Stimulated activated naive B cell treated with anti-CD40 and anti-IgM and Interleukin-4, amounts not matched to agents 10 μg/mL and 1 μg/mL and 100 μg/mL, for 72 hours (primary cell): ENCODE data around the gene ANKRD33B.
A peak's percentile ranks its signal among the peaks of the same experiment; 100 is the strongest.

Source experiments
- ATAC-seq, 2 donors: fragments of 150-1000 bp; cut with Tn5 transposase; replicated peaks; 2 replicates each; pipeline ENCODE4 v1.10.0; 2021; ENCODE audit warnings: moderate library complexity in 1 of 2
- DNase-seq: peaks from one replicate; pipeline ENCODE4 v3.0.0; 2021
- H3K27ac Mint-ChIP-seq: one replicate; pipeline ENCODE4 v1.8.0; 2022; ENCODE audit warnings: mild to moderate bottlenecking, mixed read lengths
- H3K27me3 Mint-ChIP-seq, 2 donors: one replicate each; pipeline ENCODE4 v1.8.0; 2022; ENCODE audit warnings: mixed read lengths in 2 of 2
- H3K36me3 Mint-ChIP-seq, 2 donors: one replicate each; pipeline ENCODE4 v1.8.0; 2022; ENCODE audit warnings: mixed read lengths in 2 of 2, mild to moderate bottlenecking in 1 of 2
- H3K4me1 Mint-ChIP-seq, 2 donors: one replicate each; pipeline ENCODE4 v1.8.0; 2022; ENCODE audit warnings: mixed read lengths in 2 of 2, mild to moderate bottlenecking in 1 of 2
- H3K4me3 Mint-ChIP-seq, 2 donors: one replicate each; pipeline ENCODE4 v1.8.0; 2022; ENCODE audit warnings: mild to moderate bottlenecking in 2 of 2, mixed read lengths in 2 of 2, moderate library complexity in 1 of 2
- H3K9me3 Mint-ChIP-seq, 2 donors: one replicate each; pipeline ENCODE4 v1.8.0; 2022; ENCODE audit warnings: mixed read lengths in 2 of 2, mild to moderate bottlenecking in 1 of 2

ANKRD33B gene

DNA sequence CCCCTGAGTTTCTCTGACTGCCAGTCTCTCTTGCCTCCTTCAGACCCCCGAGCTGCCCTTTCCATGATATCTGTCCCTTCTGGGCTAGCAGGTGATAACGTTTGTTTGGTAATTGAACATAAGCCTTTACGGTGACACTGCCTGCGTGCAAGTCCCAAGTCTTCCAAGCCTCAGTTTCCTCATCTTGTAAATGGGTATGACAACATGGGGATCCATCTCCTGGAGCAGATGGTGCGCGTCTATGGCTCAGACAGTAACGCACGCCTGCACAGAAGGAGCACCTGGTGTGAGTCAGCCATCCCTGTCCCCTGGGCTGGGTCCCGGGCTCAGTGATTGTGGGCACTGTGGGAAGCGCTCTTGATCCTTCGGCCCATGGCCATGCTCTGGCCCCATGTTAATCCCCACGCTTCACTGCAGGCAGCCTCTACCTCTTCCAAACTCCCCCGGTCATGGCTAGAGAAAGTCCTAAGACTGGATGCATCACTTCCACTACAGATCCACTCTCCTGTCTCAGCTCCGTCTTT, 111.4 kb downstream of the ANKRD33B start:
- no peaks in the 10 kb centered on the region for H3K4me1 Mint-ChIP-seq
- no peak for ATAC-seq
- peaks cover 2 to 7% of the 10 kb centered on the region in 2 donors for H3K9me3 Mint-ChIP-seq
- no peak overlapping the region for H3K4me3 Mint-ChIP-seq
- no peaks in the 10 kb centered on the region for H3K27me3 Mint-ChIP-seq
- peaks cover 16 to 36% of the 10 kb centered on the region in 2 donors for H3K36me3 Mint-ChIP-seq
- DNase-seq, result no peak
- H3K27ac Mint-ChIP-seq, result no peak overlapping the region

GRCh38 chr5:10676224-10676623, 112.4 kb downstream of the ANKRD33B start:
- Mint-ChIP-seq H3K4me1 (no peaks in the 10 kb centered on the region), H3K4me3 (no peak overlapping the region), H3K9me3 (peaks cover 2 to 7% of the 10 kb centered on the region in 2 donors), H3K27me3 (no peaks in the 10 kb centered on the region), H3K27ac (peak overlapping the region; percentile 44), H3K36me3 (peaks cover 25 to 45% of the 10 kb centered on the region in 2 donors)
- no peak for ATAC-seq
- no peak for DNase-seq

DNA sequence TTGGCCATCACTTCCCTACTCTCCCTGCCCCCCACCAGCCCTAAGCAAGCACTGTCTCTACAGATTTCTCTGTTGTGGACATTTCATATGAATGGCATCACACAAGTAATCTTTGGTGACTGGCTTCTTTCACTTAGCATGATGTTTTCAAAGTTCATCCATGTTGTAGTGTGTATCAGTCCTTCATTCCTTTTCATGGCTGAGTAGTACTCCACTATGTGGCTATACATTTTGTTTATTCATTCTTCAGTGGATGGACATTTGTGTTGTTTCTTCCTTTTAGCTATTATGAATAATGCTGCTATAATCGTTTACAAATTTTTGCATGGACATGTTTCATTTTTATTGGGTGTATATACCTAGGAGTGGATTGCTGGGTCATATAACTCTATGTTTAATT, 113.1 kb downstream of the ANKRD33B start:
- no peak for DNase-seq
- H3K27ac Mint-ChIP-seq, result no peak overlapping the region
- peaks cover 27 to 49% of the 10 kb centered on the region in 2 donors for H3K36me3 Mint-ChIP-seq

GRCh38 chr5:10677533-10677932, 113.7 kb downstream of the ANKRD33B start:
- no peak overlapping the region for H3K4me3 Mint-ChIP-seq
- H3K4me1 Mint-ChIP-seq, result no peaks in the 10 kb centered on the region
- no peak for ATAC-seq
- DNase-seq, result no peak
- peaks cover 2 to 7% of the 10 kb centered on the region in 2 donors for H3K9me3 Mint-ChIP-seq
- peaks cover 33 to 55% of the 10 kb centered on the region in 2 donors for H3K36me3 Mint-ChIP-seq
- H3K27ac Mint-ChIP-seq, result peak overlapping the region; percentile 11
- no peaks in the 10 kb centered on the region for H3K27me3 Mint-ChIP-seq

More for the DNA sequence above, 113.1 kb downstream of the ANKRD33B start:
- H3K4me1 Mint-ChIP-seq, result no peaks in the 10 kb centered on the region
- no peak overlapping the region for H3K4me3 Mint-ChIP-seq
- no peak for ATAC-seq
- H3K9me3 Mint-ChIP-seq, result peaks cover 2 to 7% of the 10 kb centered on the region in 2 donors
- no peaks in the 10 kb centered on the region for H3K27me3 Mint-ChIP-seq

DNA sequence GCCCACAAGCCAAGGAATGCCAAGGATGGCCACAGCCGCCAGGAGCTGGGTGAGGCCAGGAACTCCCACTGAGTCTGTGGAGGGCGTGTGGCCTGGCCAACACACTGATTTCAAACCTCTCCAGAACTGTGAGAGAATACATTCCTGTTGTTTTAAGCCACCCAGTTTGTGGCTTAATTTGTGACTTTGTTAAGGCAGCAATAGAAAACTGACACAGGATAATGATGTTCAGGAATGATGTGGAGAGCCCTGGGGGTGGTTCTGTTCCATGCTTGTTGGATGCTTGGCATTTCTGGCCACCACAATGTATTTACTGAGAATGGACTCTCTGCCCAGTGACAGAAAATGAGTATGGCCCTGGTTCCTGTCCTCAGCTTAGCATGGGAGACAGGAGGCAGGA, 114.4 kb downstream of the ANKRD33B start:
- ATAC-seq (no peak), DNase-seq (no peak)
- peaks cover 2 to 7% of the 10 kb centered on the region in 2 donors for H3K9me3 Mint-ChIP-seq
- H3K27me3 Mint-ChIP-seq, result no peaks in the 10 kb centered on the region
- H3K27ac Mint-ChIP-seq, result no peak overlapping the region
- peaks cover 38 to 62% of the 10 kb centered on the region in 2 donors for H3K36me3 Mint-ChIP-seq
- no peaks in the 10 kb centered on the region for H3K4me1 Mint-ChIP-seq
- H3K4me3 Mint-ChIP-seq, result no peak overlapping the region

DNA sequence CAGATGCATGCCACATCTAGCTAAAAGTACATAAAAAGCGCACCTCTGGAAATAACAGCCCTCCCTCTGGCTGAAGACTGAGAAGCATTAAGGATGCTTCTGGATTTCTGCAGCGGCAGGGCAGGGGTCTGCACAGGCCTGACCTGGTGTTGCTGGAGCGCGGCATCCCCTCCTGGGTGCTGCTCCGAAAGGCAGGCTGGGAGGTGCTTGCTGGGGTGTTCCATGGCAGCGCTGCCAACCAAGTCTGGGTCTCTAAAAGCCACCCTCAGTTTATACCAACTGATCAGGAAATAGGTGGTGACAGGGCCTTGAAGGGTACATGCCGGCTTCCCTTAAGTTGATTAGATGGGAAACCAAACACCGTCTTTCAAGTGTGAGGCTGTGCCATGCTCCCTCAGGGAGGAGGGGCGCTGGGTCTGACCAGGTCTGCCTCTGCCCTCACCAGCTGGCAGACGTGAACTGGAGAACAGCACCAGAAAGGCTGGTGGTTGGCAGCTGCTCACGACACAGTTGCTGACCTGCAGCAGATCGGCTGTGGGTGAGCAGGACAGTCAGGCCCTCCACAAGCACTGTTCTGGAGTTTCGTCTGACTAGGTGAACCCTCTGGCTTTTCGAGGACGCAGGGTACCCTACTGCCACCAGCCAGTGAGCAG, 115.6 kb downstream of the ANKRD33B start:
- Mint-ChIP-seq H3K4me1 (no peaks in the 10 kb centered on the region), H3K36me3 (peaks cover 45 to 71% of the 10 kb centered on the region in 2 donors), H3K27me3 (no peaks in the 10 kb centered on the region), H3K4me3 (no peak overlapping the region), H3K27ac (no peak overlapping the region), H3K9me3 (peaks cover 2 to 7% of the 10 kb centered on the region in 2 donors)
- ATAC-seq, result no peak
- no peak for DNase-seq

GRCh38 chr5:10680876-10681481, 117.1 kb downstream of the ANKRD33B start:
- H3K27me3 Mint-ChIP-seq, result no peaks in the 10 kb centered on the region
- H3K36me3 Mint-ChIP-seq, result peaks cover 51 to 84% of the 10 kb centered on the region in 2 donors
- H3K4me3 Mint-ChIP-seq, result no peak overlapping the region
- DNase-seq (no peak), ATAC-seq (no peak)
- H3K9me3 Mint-ChIP-seq, result peaks cover 2 to 7% of the 10 kb centered on the region in 2 donors
- H3K27ac Mint-ChIP-seq, result no peak overlapping the region
- H3K4me1 Mint-ChIP-seq, result peaks cover 8 to 12% of the 10 kb centered on the region in 2 donors

DNA sequence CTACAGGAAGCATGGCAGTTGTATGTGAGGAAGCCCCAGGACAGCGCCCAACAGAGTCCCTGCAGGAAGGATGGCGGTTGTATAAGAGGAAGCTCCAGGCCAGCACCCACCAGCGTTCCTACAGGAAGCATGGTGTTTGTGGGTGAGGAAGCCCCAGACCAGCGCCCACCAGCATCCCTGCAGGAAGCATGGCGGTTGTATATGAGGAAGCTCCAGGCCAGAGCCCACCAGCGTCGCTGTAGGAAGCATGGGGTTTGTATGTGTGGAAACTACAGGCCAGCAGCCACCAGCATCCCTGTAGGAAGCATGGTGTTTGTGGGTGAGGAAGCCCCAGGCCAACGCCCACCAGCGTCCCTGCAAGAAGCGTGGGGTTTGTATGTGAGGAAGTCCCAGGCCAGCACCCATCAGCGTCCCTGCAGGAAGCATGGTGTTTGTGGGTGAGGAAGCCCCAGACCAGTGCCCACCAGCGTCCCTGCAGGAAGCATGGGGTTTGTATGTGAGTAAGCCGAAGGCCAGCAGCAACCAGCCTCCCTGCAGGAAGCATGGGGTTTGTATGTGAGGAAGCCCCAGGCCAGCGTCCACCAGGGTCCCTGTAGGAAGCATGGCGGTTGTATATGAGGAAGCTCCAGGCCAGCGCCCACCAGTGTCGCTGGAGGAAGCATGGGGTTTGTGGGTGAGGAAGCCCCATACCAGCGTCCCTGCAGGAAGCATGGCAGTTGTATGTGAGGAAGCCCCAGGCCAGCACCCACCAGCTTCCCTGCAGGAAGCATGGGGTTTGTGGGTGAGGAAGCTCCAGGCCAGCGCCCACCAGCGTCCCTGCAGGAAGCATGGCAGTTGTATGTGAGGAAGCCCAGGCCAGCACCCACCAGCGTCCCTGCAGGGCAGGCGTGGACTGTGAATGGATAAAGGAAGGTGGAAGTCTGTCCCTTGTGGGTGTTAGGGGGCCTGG, 118.1 kb downstream of the ANKRD33B start:
- Mint-ChIP-seq H3K4me3 (no peak overlapping the region), H3K9me3 (peaks cover 1 to 5% of the 10 kb centered on the region in 2 donors), H3K27me3 (no peaks in the 10 kb centered on the region), H3K4me1 (peaks cover 11 to 12% of the 10 kb centered on the region in 2 donors), H3K36me3 (peaks cover 50 to 84% of the 10 kb centered on the region in 2 donors), H3K27ac (peak overlapping the region; percentile 47)
- ATAC-seq, result no peak
- DNase-seq, result no peak

GRCh38 chr5:10682801-10683525, 119.1 kb downstream of the ANKRD33B start:
- Mint-ChIP-seq H3K27me3 (no peaks in the 10 kb centered on the region), H3K36me3 (peaks cover 42 to 79% of the 10 kb centered on the region in 2 donors), H3K9me3 (peaks cover 0 to 4% of the 10 kb centered on the region in 2 donors), H3K4me3 (no peak overlapping the region), H3K4me1 (peaks cover 12 to 13% of the 10 kb centered on the region in 2 donors), H3K27ac (peak overlapping the region; percentile 47)
- DNase-seq (no peak), ATAC-seq (no peak)

DNA sequence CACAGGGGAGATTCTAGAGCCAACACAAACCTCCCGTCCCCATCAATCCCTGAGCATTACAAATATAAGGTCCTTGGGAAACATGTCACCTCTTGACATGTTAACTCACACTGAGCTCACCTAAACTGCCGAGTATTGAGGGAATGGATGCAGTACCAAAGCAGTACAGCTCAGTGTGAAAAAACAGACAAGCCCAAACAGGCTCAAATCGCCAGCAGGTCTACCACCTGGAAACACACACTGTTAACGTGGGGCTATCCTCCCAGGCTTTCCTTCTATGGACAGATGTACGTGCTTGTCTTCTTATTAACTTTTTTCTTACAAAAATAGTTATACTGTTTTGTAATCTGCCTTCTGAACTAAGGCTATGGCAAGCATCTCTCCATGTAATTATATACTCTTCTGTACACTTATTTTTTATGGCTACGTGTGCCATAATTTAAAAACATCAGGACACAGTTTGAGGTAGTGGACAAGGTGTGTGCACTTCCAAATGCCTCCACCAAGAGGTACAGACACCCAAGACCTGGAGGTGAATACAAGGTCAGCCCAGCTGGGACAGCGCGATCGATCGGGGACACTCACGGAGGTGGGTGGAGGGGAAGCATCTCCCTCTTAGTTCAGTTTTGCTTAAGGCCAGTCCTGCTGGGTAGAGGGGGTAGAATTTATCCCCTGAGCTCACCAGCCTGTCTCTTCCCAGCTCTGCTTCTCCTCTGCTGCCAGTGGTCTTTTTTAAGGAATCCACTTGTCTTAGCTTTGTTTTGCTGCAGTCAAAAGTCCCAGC, 120.6 kb downstream of the ANKRD33B start:
- ATAC-seq (peak; percentile 61 to 62), DNase-seq (no peak)
- peaks cover 16 to 17% of the 10 kb centered on the region in 2 donors for H3K4me1 Mint-ChIP-seq
- H3K9me3 Mint-ChIP-seq, result peaks cover 0 to 4% of the 10 kb centered on the region in 2 donors
- peak overlapping the region; percentile 88 for H3K27ac Mint-ChIP-seq
- peaks cover 48 to 76% of the 10 kb centered on the region in 2 donors for H3K36me3 Mint-ChIP-seq
- H3K4me3 Mint-ChIP-seq, result no peak overlapping the region
- H3K27me3 Mint-ChIP-seq, result no peaks in the 10 kb centered on the region

DNA sequence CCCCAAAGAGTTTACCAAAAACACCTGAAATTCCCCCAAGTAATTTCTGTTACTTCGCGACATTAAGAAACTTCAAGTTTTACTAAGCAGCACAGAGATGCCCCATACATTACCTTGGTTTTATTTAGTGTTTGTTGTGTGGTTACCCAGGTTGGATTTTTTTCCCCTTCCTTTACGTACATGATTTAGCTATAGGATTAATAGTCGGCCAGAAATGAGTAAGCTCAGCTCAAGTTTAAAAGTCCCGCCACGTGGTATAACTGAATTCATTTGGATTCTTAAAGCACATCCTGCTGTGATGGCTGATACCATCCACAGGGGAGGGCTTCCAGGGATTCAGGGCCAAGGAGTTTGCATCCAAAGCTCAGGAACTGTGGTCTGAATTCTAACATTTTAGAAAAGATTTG, 121.2 kb downstream of the ANKRD33B start:
- Mint-ChIP-seq H3K9me3 (peaks cover 0 to 4% of the 10 kb centered on the region in 2 donors), H3K27ac (peak overlapping the region; percentile 88), H3K4me3 (no peak overlapping the region), H3K4me1 (peaks cover 19 to 23% of the 10 kb centered on the region in 2 donors), H3K36me3 (peaks cover 47 to 71% of the 10 kb centered on the region in 2 donors), H3K27me3 (no peaks in the 10 kb centered on the region)
- peak; percentile 72 to 76 for ATAC-seq
- no peak for DNase-seq

- DNase-seq, result no peak
- Mint-ChIP-seq H3K4me3 (no peak overlapping the region), H3K27me3 (no peaks in the 10 kb centered on the region), H3K4me1 (peaks cover 21 to 28% of the 10 kb centered on the region in 2 donors), H3K9me3 (peaks cover 0 to 4% of the 10 kb centered on the region in 2 donors), H3K36me3 (peaks cover 35 to 65% of the 10 kb centered on the region in 2 donors), H3K27ac (no peak overlapping the region)
- no peak for ATAC-seq
These were observed 123.0 kb downstream of the ANKRD33B start for GRCh38 chr5:10686890-10687289.

DNA sequence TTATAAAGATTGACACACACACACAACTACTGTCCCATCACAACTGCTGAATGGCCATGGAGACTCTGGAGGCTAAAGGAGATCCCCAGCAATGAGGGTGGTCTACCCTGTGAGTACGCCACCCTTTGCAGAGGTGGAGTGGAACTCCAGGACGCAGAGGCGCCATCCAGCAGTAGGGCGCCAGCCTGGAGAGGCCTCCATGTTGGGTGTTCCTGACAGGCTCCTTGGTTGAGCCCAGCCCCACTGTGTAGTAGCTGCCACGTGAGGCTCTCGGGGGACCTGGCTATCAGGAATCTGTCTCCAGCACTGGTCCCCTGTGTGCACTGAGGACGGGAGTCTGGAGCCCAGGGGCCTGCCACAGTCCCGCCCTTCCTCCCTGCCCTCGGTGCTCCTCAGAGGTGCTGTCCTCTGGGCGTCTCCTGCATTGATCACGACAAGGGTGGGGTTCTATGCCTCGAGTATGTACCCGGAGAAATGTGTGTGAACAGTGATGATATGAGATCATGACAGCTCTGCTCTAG, 124.8 kb downstream of the ANKRD33B start:
- Mint-ChIP-seq H3K9me3 (peaks cover 0 to 4% of the 10 kb centered on the region in 2 donors), H3K27ac (no peak overlapping the region), H3K36me3 (peaks cover 24 to 52% of the 10 kb centered on the region in 2 donors), H3K4me3 (no peak overlapping the region), H3K27me3 (no peaks in the 10 kb centered on the region), H3K4me1 (peaks cover 21 to 28% of the 10 kb centered on the region in 2 donors)
- DNase-seq, result no peak
- no peak for ATAC-seq
